Measurements from ENCODE around the gene LSM10. TPM values are rescaled to one million over a fixed set of nuclear protein-coding genes. Genes with fewer than 3 reads are reported as not detected.

The LSM10 gene
- total RNA-seq (2014; rRNA removed; shearing (Covaris generic)): 10.7 and 18.4 TPM in 2 replicates

GRCh38 chr1:36397378-36398230 lies at the start of gene LSM10:
Gene LSM10 (minus strand): TSS chr1:36397908. CDS start chr1:36394129, 3,779 bp downstream.

GRCh38 chr1:36385410-36386264 lies 12.1 kb downstream of the LSM10 start, which contains the start of gene STK40:
Gene STK40 (minus strand): TSS chr1:36385924. CDS start chr1:36361332, 24,592 bp downstream.

Small RNAs within 50 kb of the gene (small RNA-seq; reads per million reads assigned to genes)
- not detected for gene RNU4-27P
- gene SNORA63C: not detected

Other genes with a start within 250 kb of the LSM10 start
- gene TRAPPC3, start 248.4 kb downstream of the LSM10 start, total RNA-seq (2014; rRNA removed; shearing (Covaris generic)): 62.4 and 72.7 TPM in 2 replicates
- gene MAP7D1, start 241.7 kb downstream of the LSM10 start, total RNA-seq (2014; rRNA removed; shearing (Covaris generic)): 131 and 142 TPM in 2 replicates
- 61.2 and 61.7 TPM in 2 replicates for gene THRAP3, start 173.5 kb downstream of the LSM10 start, total RNA-seq (2014; rRNA removed; shearing (Covaris generic))
- gene SH3D21, start 91.5 kb downstream of the LSM10 start, total RNA-seq (2014; rRNA removed; shearing (Covaris generic)): 5.2 and 6.3 TPM in 2 replicates
- 95.6 and 113 TPM in 2 replicates for gene EVA1B, start 74.3 kb downstream of the LSM10 start, total RNA-seq (2014; rRNA removed; shearing (Covaris generic))
- gene STK40, start 12.0 kb downstream of the LSM10 start, total RNA-seq (2014; rRNA removed; shearing (Covaris generic)): 22.3 and 29.4 TPM in 2 replicates
- gene OSCP1, start 52.5 kb upstream of the LSM10 start, total RNA-seq (2014; rRNA removed; shearing (Covaris generic)): 7.0 and 8.4 TPM in 2 replicates
- 115 and 120 TPM in 2 replicates for gene MRPS15, start 66.5 kb upstream of the LSM10 start, total RNA-seq (2014; rRNA removed; shearing (Covaris generic))
- not detected in 2 replicates for gene CSF3R, start 85.0 kb upstream of the LSM10 start, total RNA-seq (2014; rRNA removed; shearing (Covaris generic))

Data from A375 (cell line).